Measurements from ENCODE around the gene CDCA8. TPM values are rescaled to one million over a fixed set of nuclear protein-coding genes. Genes with fewer than 3 reads are reported as not detected.

Gene CDCA8
- total RNA-seq, 1 experiment from 2014 or later: 51.7 TPM

DNA sequence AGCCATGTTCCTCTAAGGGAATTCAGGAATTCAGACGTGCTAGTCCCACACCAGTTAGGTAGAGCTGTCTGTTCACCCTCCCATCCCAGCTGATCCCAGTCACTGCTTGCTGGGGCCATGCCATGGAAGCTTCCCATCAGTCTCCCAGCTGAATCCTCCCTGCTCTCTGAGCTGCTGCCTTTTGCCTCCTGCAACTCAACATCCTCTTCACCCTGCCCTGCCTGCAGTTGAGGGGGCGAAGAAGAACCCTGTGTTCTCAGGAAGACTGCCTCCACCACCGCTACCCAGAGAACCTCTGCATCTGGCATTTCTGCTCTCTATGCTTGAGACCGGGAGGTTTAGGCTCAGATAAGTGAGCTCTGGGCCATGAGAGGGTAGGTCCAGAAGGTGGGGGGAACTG lies 16.2 kb downstream of the CDCA8 start:
- no peak overlapping the region for H3K4me2 ChIP-seq (ENCODE audit: low read length)
- no peaks in the 10 kb centered on the region for H4K20me1 ChIP-seq (ENCODE audit: insufficient read depth)
- H2AFZ ChIP-seq (ENCODE audit: low read depth, low read length, poor library complexity, severe bottlenecking): no peak overlapping the region
- H3K4me3 ChIP-seq (replicated peaks in 1 of 2; ENCODE audit: low read depth in 1 of 2, low read length in 2 of 2): no peak overlapping the region
- H3K4me1 ChIP-seq (ENCODE audit: control insufficient read depth in 1 of 2, insufficient read depth in 2 of 2, low read length in 2 of 2): no peaks in the 10 kb centered on the region
- intact Hi-C loops (cut with micrococcal nuclease): no loop called here
- H3K9me2 ChIP-seq (ENCODE audit: insufficient read depth): no peaks in the 10 kb centered on the region
- ChIA-PET CTCF (no interaction called here), POLR2A (no interaction called here), RAD21 (ENCODE audit: low non-redundant PET in 1 of 2, low total read pairs in 2 of 2, uncharacterized antibody in 2 of 2, unreplicated experiment in 2 of 2) (no interaction called here)
- no peaks in the 10 kb centered on the region for H3K9me3 ChIP-seq (ENCODE audit: control insufficient read depth in 1 of 2, insufficient read depth in 1 of 2, low read depth in 1 of 2, low read length in 2 of 2)
- no peaks in the 10 kb centered on the region for H3K79me2 ChIP-seq (ENCODE audit: insufficient read depth, low read length)
- no peak overlapping the region for H3K9ac ChIP-seq (ENCODE audit: low read length)
- no peak for ATAC-seq
- H3K36me3 ChIP-seq (ENCODE audit: control insufficient read depth in 1 of 2, insufficient read depth in 2 of 2, low read length in 2 of 2): peaks cover 47 to 58% of the 10 kb centered on the region in 2 experiments
- DNase-seq (ENCODE audit: low read depth, low spot score): no peak
- H3K27ac ChIP-seq (ENCODE audit: low read depth, low read length): no peak overlapping the region
- no peak for TF ChIP-seq CEBPB (IDR thresholded peaks at IDR 0.05; ENCODE audit: low read depth)
- BruUV-seq (replicated peaks): no TSS peak
- no peaks in the 10 kb centered on the region for H3K27me3 ChIP-seq (ENCODE audit: insufficient read depth, low read length)

DNA sequence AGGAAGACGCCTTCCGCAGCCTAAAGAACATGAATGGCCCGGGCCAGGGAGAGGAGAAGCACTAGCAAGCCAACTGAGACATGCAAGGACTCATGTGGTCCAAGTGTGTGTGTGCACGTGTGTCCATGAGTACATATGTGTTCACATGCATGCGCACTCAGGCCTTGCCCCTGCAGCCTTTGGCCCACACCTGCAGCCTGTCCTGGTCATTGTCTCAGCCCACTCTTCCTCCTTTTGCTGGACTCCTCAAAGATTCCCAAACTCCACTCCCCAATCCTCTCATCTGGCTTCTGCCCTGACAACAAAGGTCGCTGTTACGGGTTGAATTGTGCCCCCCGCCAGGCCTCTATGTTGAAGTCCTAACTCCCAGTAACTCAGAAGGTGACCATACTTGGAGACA lies 21.9 kb downstream of the CDCA8 start:
- Histone ChIP-seq H2AFZ (ENCODE audit: low read depth, low read length, poor library complexity, severe bottlenecking) (no peak overlapping the region), H3K79me2 (ENCODE audit: insufficient read depth, low read length) (no peaks in the 10 kb centered on the region), H3K36me3 (ENCODE audit: control insufficient read depth in 1 of 2, insufficient read depth in 2 of 2, low read length in 2 of 2) (peaks cover 9 to 14% of the 10 kb centered on the region in 2 experiments), H3K9me3 (ENCODE audit: control insufficient read depth in 1 of 2, insufficient read depth in 1 of 2, low read depth in 1 of 2, low read length in 2 of 2) (no peaks in the 10 kb centered on the region), H3K9me2 (ENCODE audit: insufficient read depth) (no peaks in the 10 kb centered on the region), H3K4me1 (ENCODE audit: control insufficient read depth in 1 of 2, insufficient read depth in 2 of 2, low read length in 2 of 2) (no peaks in the 10 kb centered on the region), H3K4me3 (replicated peaks in 1 of 2; ENCODE audit: low read depth in 1 of 2, low read length in 2 of 2) (no peak overlapping the region), H3K27ac (ENCODE audit: low read depth, low read length) (no peak overlapping the region), H3K9ac (ENCODE audit: low read length) (no peak overlapping the region), H3K27me3 (ENCODE audit: insufficient read depth, low read length) (no peaks in the 10 kb centered on the region), H3K4me2 (ENCODE audit: low read length) (no peak overlapping the region), H4K20me1 (ENCODE audit: insufficient read depth) (no peaks in the 10 kb centered on the region)
- ChIA-PET CTCF (no interaction called here), RAD21 (ENCODE audit: low non-redundant PET in 1 of 2, low total read pairs in 2 of 2, uncharacterized antibody in 2 of 2, unreplicated experiment in 2 of 2) (no interaction called here), POLR2A (no interaction called here)
- DNase-seq (ENCODE audit: low read depth, low spot score): no peak
- no peak for ATAC-seq
- TF ChIP-seq YY1 (IDR thresholded peaks at IDR 0.05; ENCODE audit: extremely low read depth, insufficient replicate concordance, low read depth, low read length): no peak
- TF ChIP-seq, protein P1, sequence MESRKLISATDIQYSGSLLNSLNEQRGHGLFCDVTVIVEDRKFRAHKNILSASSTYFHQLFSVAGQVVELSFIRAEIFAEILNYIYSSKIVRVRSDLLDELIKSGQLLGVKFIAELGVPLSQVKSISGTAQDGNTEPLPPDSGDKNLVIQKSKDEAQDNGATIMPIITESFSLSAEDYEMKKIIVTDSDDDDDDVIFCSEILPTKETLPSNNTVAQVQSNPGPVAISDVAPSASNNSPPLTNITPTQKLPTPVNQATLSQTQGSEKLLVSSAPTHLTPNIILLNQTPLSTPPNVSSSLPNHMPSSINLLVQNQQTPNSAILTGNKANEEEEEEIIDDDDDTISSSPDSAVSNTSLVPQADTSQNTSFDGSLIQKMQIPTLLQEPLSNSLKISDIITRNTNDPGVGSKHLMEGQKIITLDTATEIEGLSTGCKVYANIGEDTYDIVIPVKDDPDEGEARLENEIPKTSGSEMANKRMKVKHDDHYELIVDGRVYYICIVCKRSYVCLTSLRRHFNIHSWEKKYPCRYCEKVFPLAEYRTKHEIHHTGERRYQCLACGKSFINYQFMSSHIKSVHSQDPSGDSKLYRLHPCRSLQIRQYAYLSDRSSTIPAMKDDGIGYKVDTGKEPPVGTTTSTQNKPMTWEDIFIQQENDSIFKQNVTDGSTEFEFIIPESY (IDR thresholded peaks at IDR 0.05; ENCODE audit: extremely low read depth, insufficient replicate concordance, low read length): no peak
- TF ChIP-seq, protein P2, sequence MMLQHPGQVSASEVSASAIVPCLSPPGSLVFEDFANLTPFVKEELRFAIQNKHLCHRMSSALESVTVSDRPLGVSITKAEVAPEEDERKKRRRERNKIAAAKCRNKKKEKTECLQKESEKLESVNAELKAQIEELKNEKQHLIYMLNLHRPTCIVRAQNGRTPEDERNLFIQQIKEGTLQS (IDR thresholded peaks at IDR 0.05): no peak
- no peak for TF ChIP-seq TCF7L2 (IDR thresholded peaks at IDR 0.05; ENCODE audit: borderline replicate concordance, extremely low read depth, insufficient read depth, insufficient read length)
- TF ChIP-seq EGR1 (IDR thresholded peaks at IDR 0.05; ENCODE audit: low read depth): no peak
- TF ChIP-seq, protein P3, sequence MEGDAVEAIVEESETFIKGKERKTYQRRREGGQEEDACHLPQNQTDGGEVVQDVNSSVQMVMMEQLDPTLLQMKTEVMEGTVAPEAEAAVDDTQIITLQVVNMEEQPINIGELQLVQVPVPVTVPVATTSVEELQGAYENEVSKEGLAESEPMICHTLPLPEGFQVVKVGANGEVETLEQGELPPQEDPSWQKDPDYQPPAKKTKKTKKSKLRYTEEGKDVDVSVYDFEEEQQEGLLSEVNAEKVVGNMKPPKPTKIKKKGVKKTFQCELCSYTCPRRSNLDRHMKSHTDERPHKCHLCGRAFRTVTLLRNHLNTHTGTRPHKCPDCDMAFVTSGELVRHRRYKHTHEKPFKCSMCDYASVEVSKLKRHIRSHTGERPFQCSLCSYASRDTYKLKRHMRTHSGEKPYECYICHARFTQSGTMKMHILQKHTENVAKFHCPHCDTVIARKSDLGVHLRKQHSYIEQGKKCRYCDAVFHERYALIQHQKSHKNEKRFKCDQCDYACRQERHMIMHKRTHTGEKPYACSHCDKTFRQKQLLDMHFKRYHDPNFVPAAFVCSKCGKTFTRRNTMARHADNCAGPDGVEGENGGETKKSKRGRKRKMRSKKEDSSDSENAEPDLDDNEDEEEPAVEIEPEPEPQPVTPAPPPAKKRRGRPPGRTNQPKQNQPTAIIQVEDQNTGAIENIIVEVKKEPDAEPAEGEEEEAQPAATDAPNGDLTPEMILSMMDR (IDR thresholded peaks at IDR 0.05 in 2 of 3, conservative IDR thresholded peaks at IDR 0.05 in 1 of 3; ENCODE audit: borderline replicate concordance in 1 of 3, insufficient read depth in 1 of 3, low read depth in 2 of 3, low read length in 2 of 3): no peak
- no peak for TF ChIP-seq EZH2 (IDR thresholded peaks at IDR 0.05)
- BruUV-seq (replicated peaks): no TSS peak
- intact Hi-C loops (cut with micrococcal nuclease): no loop called here
